Measurements from ENCODE around the gene WDR64.

DNA sequence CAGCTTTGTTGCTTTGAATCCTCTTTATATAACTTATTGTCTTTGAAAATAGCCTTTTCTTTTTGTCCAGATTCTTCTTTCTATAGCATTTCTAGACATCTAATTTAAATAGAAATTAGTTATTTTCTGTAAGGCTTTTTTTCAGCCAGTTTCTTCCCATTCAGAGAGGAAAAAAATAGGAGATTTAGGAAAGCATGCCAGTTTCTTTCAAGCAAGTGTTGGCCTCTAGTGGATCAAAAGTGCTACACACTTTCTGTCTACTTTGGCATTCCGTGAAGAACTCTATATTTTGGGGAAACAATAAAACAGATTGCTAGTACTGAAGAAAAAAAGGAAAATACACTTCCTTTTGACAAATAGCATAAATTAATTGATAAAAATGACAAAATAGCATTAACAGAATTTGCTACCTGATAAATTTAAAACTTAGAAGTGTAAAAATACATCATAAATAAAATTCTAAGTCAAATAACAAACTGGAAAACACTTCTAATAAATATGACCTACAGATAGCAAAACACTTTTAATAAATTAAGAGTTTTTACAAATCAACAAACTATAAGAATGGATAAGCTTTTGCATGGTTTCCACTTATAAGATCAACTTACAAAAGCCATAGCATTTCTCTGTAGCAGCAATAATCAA is 182.8 kb downstream of the WDR64 start:
- TF ChIP-seq, protein P1, sequence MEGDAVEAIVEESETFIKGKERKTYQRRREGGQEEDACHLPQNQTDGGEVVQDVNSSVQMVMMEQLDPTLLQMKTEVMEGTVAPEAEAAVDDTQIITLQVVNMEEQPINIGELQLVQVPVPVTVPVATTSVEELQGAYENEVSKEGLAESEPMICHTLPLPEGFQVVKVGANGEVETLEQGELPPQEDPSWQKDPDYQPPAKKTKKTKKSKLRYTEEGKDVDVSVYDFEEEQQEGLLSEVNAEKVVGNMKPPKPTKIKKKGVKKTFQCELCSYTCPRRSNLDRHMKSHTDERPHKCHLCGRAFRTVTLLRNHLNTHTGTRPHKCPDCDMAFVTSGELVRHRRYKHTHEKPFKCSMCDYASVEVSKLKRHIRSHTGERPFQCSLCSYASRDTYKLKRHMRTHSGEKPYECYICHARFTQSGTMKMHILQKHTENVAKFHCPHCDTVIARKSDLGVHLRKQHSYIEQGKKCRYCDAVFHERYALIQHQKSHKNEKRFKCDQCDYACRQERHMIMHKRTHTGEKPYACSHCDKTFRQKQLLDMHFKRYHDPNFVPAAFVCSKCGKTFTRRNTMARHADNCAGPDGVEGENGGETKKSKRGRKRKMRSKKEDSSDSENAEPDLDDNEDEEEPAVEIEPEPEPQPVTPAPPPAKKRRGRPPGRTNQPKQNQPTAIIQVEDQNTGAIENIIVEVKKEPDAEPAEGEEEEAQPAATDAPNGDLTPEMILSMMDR (IDR thresholded peaks at IDR 0.05): peak; percentile 58 to 75 (median 68)
- no peak for TF ChIP-seq POLR2A (IDR thresholded peaks at IDR 0.05)
